Activated CD8-positive, alpha-beta memory T cell treated with anti-CD3 and anti-CD28 coated beads, Interleukin-2, amount 50 U/mL, for 24 hours (primary cell): ENCODE data around the gene FERMT2.

Experiments used
- DNase-seq: peaks from one replicate; pipeline ENCODE4 v3.0.0-alpha.2; 2020; ENCODE audit errors: extremely low read depth

FERMT2 gene

DNA sequence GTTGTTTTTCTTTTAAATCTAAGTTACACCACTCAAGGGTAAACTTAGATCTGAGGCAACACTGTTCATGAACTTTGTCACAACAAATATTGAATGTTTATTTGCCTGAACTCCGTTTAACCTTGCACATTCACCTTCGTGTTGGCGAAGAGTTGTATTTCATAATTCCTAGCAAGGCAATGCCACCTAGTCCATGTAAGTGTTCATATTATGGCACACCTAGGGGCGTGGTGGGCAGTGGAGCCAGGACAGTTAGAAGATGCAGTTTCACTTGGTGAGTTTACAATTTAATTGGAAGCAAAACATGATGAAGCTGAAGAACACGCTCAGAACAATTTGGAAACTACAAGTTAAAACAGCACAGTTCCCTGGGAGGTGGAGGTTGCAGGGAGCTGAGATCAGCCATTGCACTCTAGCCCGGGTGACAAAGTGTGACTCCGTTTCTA, 129.0 kb downstream of the FERMT2 start:
- no peak for DNase-seq

DNA sequence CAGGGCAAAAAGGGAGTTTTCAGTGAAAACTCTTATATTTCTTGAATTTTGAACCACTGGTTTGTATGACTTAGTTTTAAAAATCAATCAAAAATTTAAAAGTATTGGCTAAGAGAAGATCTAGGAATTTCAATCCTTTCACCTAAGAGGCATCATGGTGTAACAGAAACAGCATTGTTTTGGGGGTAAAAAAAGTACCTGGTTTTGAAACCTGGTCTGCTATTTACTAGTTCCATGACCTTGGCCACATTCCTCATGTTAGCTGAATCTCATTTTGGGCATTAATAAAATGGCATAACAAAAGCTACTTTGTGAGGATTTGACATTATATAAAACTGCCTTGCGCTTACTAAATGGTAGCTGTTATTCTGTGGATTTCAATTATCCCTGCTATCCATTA, 142.7 kb downstream of the FERMT2 start:
- DNase-seq, result no peak
